Small intestine (tissue), 7 donors: ENCODE results near the gene INPP4A. TPM values are rescaled to one million over a fixed set of nuclear protein-coding genes. Genes with fewer than 3 reads are reported as not detected.

Source experiments
- DNase-seq, 2 donors: peaks; one replicate each; pipeline versions ENCODE4 v3.0.0 to v3.0.0-alpha.2; 2013
- FAIRE-seq: peaks from 2 replicates; lab custom pipeline; 2012; peaks lifted over from hg19 to GRCh38; lab: Jason Lieb, UNC
- H3K27ac ChIP-seq, 3 donors: one replicate each; pipeline ENCODE4 v1.5.1; 2013; ENCODE audit warnings: low read length in 2 of 3, mild to moderate bottlenecking in 2 of 3, control low read depth in 1 of 3, inconsistent platforms in 1 of 3, low read depth in 1 of 3, moderate library complexity in 1 of 3
- H3K27me3 ChIP-seq, 3 donors: one replicate each; pipeline ENCODE4 v1.6.1; 2013; ENCODE audit warnings: low read length in 3 of 3, inconsistent platforms in 1 of 3; ENCODE audit not compliant: control insufficient read depth in 3 of 3, insufficient read depth in 3 of 3
- H3K36me3 ChIP-seq, 3 donors: one replicate each; pipeline ENCODE4 v1.6.1; 2013; ENCODE audit warnings: low read length in 3 of 3, inconsistent platforms in 1 of 3, low read depth in 1 of 3, mild to moderate bottlenecking in 1 of 3, moderate library complexity in 1 of 3; ENCODE audit not compliant: control insufficient read depth in 3 of 3, insufficient read depth in 2 of 3
- H3K4me1 ChIP-seq, 3 donors: one replicate each; pipeline ENCODE4 v1.6.1; 2013; ENCODE audit warnings: low read length in 2 of 3, inconsistent platforms in 1 of 3, low read depth in 1 of 3, mild to moderate bottlenecking in 1 of 3, moderate library complexity in 1 of 3; ENCODE audit not compliant: control insufficient read depth in 3 of 3, insufficient read depth in 2 of 3
- H3K4me3 ChIP-seq, 3 donors: one replicate each; pipeline ENCODE4 v1.5.1; 2013; ENCODE audit warnings: low read length in 3 of 3, control low read depth in 1 of 3, inconsistent platforms in 1 of 3, low read depth in 1 of 3, mild to moderate bottlenecking in 1 of 3, moderate library complexity in 1 of 3
- H3K9me3 ChIP-seq, 2 donors: one replicate each; pipeline ENCODE4 v1.6.1; 2013; ENCODE audit warnings: low read depth in 1 of 2, low read length in 1 of 2; ENCODE audit not compliant: control insufficient read depth in 2 of 2, insufficient read depth in 1 of 2
- WGBS, 3 donors: extraction: QIAGEN DNeasy Blood & Tissue Kit; methylation state at CpG; one replicate each; pipeline ENCODE4 v1.1.7; 2013; 5-methylcytosine and 5-hydroxymethylcytosine counted together
- polyA plus RNA-seq, 4 donors: library from polyadenylated mRNA; stranded (reverse) in 3 of 4; unstranded in 1 of 4; fragments of 200-250 nt in 3 of 4; fragments of 120-200 nt in 1 of 4; gene quantifications; one replicate each; pipeline versions ENCODE4 v1.2.1 to v1.2.3, GENCODE V29; 2013
- donor health status: healthy with polysubstance abuse.
- donor health status: control.
- donor health status: control.
- donor health status: Bipolar disorder and iron deficiency.
- donor health status: healthy.

Gene INPP4A
- polyA plus RNA-seq, 4 donors = 1.6 to 8.3 (median 4.1) TPM

- Histone ChIP-seq H3K27me3 (no peaks in the 10 kb centered on the region), H3K27ac (no peak overlapping the region), H3K36me3 (peaks cover 1 to 14% (median 7%) of the 10 kb centered on the region in 3 donors), H3K4me3 (no peak overlapping the region), H3K4me1 (peaks cover 0 to 8% (median 7%) of the 10 kb centered on the region in 3 donors), H3K9me3 (no peaks in the 10 kb centered on the region)
- DNase-seq = no peak
- WGBS, 3 donors = 62 to 80% (median 79%) methylated on average over 2 of the region's 2 CpGs
- no peak for FAIRE-seq
Observed at GRCh38 chr2:98604547-98604946, 159.9 kb downstream of the INPP4A start.

- Histone ChIP-seq H3K36me3 (peaks cover 1 to 10% (median 2%) of the 10 kb centered on the region in 3 donors), H3K27me3 (no peaks in the 10 kb centered on the region), H3K4me1 (peaks cover 5 to 12% (median 11%) of the 10 kb centered on the region in 3 donors), H3K9me3 (no peaks in the 10 kb centered on the region), H3K27ac (no peak overlapping the region), H3K4me3 (no peak overlapping the region)
- FAIRE-seq (no peak), DNase-seq (no peak)
- 77 to 80% (median 79%) methylated on average over 3 of the region's 3 CpGs for WGBS, 3 donors
Observed at GRCh38 chr2:98605076-98605475, 160.4 kb downstream of the INPP4A start.

GRCh38 chr2:98606431-98606830, 161.8 kb downstream of the INPP4A start:
- 85 to 89% (median 87%) methylated on average over 7 of the region's 7 CpGs for WGBS, 3 donors

GRCh38 chr2:98607104-98607503, 162.4 kb downstream of the INPP4A start:
- 26 to 46% (median 38%) methylated on average over 6 of the region's 6 CpGs for WGBS, 3 donors
- DNase-seq = no peak
- FAIRE-seq = no peak
- no peaks in the 10 kb centered on the region for H3K27me3 ChIP-seq
- H3K4me3 ChIP-seq = peak overlapping the region; percentile 78 to 98 (median 96)
- no peak overlapping the region for H3K27ac ChIP-seq
- no peaks in the 10 kb centered on the region for H3K9me3 ChIP-seq
- peaks cover 0 to 13% (median 3%) of the 10 kb centered on the region in 3 donors for H3K36me3 ChIP-seq
- peaks cover 12 to 20% (median 12%) of the 10 kb centered on the region in 3 donors for H3K4me1 ChIP-seq

More at GRCh38 chr2:98606431-98606830, 161.8 kb downstream of the INPP4A start:
- Histone ChIP-seq H3K9me3 (no peaks in the 10 kb centered on the region), H3K4me3 (no peak overlapping the region), H3K36me3 (peaks cover 0 to 14% (median 1%) of the 10 kb centered on the region in 3 donors), H3K27me3 (no peaks in the 10 kb centered on the region), H3K27ac (no peak overlapping the region), H3K4me1 (peaks cover 12 to 20% (median 12%) of the 10 kb centered on the region in 3 donors)
- no peak for FAIRE-seq
- DNase-seq = no peak

GRCh38 chr2:98607741-98608115, 163.1 kb downstream of the INPP4A start:
- Histone ChIP-seq H3K27me3 (no peaks in the 10 kb centered on the region), H3K27ac (peak overlapping the region; percentile 78 to 100 (median 96)), H3K4me3 (peak overlapping the region; percentile 78 to 98 (median 96)), H3K4me1 (peaks cover 12 to 20% (median 12%) of the 10 kb centered on the region in 3 donors), H3K9me3 (no peaks in the 10 kb centered on the region), H3K36me3 (peaks cover 0 to 12% (median 5%) of the 10 kb centered on the region in 3 donors)
- no peak for FAIRE-seq
- 0 to 5% (median 4%) methylated on average over 7 of the region's 7 CpGs for WGBS, 3 donors
- peak in 1 of 2 donors; percentile 30 for DNase-seq

GRCh38 chr2:98608116-98608961, 163.7 kb downstream of the INPP4A start, which contains the start of the genes COA5 and UNC50:
TSS of gene COA5 (minus strand) at chr2:98608512. CDS start at chr2:98608405, 107 bp downstream.
TSS of gene UNC50 (plus strand) at chr2:98608589. CDS start at chr2:98609760, 1,171 bp downstream.
- H3K9me3 ChIP-seq = no peaks in the 10 kb centered on the region
- DNase-seq (peak; percentile 88 to 97), FAIRE-seq (no peak)
- peaks cover 0 to 13% (median 6%) of the 10 kb centered on the region in 3 donors for H3K36me3 ChIP-seq
- H3K4me3 ChIP-seq = peak within 1 kb of the TSS; percentile 78 to 98 (median 96)
- 0% methylated on average over 70 to 93 of the region's 93 CpGs for WGBS, 3 donors
- peak within 1 kb of the TSS; percentile 78 to 100 (median 96) for H3K27ac ChIP-seq
- peaks cover 12 to 20% (median 12%) of the 10 kb centered on the region in 3 donors for H3K4me1 ChIP-seq
- H3K27me3 ChIP-seq = no peaks in the 10 kb centered on the region

GRCh38 chr2:98608962-98609604, 164.4 kb downstream of the INPP4A start:
- peak overlapping the region; percentile 56 to 100 (median 96) for H3K27ac ChIP-seq
- peaks cover 12 to 20% (median 12%) of the 10 kb centered on the region in 3 donors for H3K4me1 ChIP-seq
- peak overlapping the region; percentile 78 to 98 (median 96) for H3K4me3 ChIP-seq
- no peaks in the 10 kb centered on the region for H3K27me3 ChIP-seq
- peaks cover 0 to 19% (median 13%) of the 10 kb centered on the region in 3 donors for H3K36me3 ChIP-seq
- DNase-seq (peak in 1 of 2 donors; percentile 41), FAIRE-seq (no peak)
- H3K9me3 ChIP-seq = no peaks in the 10 kb centered on the region
- WGBS, 3 donors = 1 to 3% (median 2%) methylated on average over 29 of the region's 29 CpGs
